ENCODE measurements around the gene CIPC.

Gene CIPC

GRCh38 chr14:77069551-77069950, 28.5 kb upstream of the CIPC start:
- peak in 1 of 51 donors; percentile 33 for DNase-seq

GRCh38 chr14:77071938-77072388, 26.1 kb upstream of the CIPC start:
- no peak for DNase-seq

DNA sequence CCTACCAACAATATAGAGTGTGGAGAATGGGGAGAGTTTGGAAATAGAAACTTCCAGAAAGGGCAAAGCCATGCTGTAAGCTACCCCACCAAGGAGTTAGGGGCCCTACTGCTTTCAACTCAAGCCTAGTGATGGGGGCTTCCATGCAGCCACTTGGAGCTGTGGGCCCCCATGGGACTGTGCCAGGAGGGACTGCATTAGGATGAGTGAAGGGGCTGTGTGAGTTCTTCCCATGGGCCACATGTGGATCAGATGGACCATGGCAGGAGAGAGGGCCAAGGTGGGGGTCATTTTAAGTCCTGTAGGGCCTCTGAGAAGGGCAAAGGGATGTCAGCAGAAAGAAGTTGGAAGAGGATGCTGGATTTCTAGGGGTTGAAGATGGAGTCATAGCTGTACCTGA, 23.1 kb upstream of the CIPC start:
- no peak for DNase-seq

GRCh38 chr14:77076113-77076631, 21.9 kb upstream of the CIPC start:
- DNase-seq = peak in 1 of 51 donors; percentile 51

DNA sequence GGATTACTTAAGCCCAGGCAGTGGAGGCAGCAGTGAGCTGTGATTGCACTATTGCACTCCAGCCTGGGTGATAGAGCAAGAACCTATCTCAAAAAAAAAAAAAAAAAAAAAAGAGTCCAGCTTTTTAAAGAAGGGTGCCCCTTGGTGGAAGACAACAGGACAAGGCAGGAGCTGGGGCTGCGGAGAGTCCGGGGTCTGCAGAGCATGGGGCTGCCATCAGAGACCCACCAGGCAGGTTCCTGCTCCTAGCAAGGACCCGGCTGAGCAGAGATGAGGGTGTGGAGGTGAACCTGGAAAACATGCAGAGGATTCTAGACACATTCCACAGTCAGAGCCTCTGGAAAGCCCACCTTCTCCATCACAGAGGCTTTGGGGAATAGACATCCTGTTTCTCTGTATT, 21.0 kb upstream of the CIPC start:
- no peak for DNase-seq

DNA sequence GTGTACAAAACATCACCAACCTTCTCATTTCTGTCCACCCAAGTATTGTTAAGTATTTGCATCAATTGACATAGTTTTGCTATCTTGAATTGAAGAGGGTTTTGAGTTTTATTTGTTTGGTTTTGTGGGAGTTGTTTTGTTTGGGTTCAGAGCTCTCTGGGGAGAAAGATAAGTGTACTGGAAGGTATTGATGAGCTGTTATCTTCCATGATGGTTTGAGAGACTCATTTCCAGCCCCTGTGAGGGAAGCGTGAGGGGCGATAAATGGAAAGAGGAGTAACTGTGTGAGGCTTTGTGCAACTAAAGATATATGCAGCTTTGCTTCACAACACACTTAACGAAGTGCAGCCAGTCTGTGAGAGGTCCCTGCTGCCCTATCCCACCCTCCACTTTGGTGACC, 15.7 kb upstream of the CIPC start:
- DNase-seq = no peak

DNA sequence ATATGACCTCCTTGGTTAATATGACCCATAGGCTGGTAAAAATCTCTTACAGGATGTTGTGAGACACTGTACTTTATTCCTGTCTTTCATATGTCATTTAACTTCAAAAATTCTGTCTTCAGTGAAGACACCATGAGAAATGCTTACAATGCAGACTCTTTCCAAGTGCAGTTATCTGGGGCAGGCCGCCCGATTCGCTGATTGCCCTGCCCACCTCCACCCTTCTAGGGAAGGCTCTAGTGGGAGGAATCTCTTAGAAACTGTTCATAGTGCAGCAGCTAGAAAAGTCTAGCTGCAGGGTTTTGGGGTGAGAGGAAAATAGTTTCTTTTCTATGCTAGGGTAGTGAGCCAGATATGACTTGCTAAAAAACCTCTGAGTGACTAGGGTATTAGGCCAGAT, 15.0 kb upstream of the CIPC start:
- peak in 1 of 51 donors; percentile 24 for DNase-seq

- DNase-seq = no peak
Observed at GRCh38 chr14:77084985-77085384, 13.1 kb upstream of the CIPC start.

DNA sequence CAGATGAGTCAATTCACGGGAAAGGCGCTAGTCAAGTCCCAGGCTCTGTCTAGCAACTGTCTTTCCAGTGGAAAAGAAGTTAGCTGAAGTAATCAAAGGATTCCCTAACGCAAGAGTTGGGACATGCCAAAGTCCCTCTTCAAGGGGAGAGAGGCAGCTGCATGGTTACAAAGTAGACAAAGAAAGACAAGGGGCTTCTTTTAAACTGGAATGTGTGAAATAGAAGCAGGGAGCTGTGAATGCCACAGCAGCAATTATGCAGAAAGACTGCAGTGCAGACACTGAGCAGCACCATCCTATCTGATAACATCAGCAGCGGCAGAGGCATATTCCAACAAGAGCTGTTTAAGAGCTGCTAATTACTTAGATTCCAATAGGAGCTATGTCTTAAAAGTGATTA, 12.5 kb upstream of the CIPC start:
- no peak for DNase-seq

GRCh38 chr14:77086017-77086727, 11.9 kb upstream of the CIPC start:
- no peak for DNase-seq

GRCh38 chr14:77086951-77087350, 11.1 kb upstream of the CIPC start:
- DNase-seq = no peak

DNA sequence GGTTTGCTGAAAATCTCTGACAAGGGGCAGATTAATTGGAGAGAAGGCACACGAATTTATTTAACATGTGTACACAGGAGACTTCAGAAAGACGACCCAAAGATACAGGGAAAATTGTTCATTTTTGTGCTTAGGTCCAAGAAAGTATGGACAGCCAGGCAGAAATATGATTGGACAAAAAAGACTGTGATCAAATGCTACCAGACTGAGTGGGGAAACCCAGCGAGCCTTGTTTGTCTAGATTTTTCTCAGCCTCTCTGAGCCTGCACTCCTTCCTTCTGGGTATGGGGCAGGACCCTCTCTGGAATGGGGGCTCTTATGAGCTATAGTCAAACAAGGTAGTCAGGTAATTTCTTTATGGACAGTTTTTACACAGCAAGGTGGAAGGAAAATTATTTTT, 10.4 kb upstream of the CIPC start:
- no peak for DNase-seq

DNA sequence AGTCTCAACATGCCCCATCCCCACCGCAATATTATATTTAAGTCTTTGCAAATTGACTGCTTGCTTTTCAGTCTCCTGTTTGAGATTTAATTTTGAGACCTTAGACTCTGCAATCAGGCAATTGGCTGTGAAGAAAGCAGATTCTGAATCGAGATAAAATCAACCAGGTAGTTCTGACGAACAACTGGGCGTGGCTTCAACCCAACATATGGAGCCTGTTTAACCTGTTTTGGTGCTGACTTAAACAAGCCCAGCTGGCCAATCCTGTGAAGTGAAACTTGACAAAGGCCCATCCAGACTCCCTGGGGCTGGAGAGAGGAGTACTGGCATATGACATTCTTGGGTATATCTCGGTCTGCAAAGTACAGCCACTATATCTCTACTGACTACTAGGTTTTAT, 9.8 kb upstream of the CIPC start:
- DNase-seq = no peak

DNA sequence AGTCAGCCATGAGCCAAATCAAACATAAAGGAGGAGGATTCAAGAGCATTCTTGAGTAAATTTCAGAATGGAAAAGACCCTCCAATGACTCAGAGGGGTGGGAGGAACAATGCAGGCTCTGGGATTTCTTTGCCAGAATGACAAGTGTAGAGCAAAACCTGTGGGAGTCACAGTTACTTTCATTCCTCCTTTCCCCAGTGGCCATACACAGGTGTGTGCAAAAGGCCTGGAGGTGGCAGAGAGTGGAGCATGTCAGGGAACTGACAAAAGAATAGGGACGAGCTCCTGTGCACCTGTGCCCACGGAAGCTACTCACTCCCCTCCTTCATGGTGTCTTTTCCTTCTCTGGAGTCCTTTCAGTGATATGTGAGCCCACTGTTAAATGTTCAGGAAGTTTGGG, 9.4 kb upstream of the CIPC start:
- DNase-seq = no peak

DNA sequence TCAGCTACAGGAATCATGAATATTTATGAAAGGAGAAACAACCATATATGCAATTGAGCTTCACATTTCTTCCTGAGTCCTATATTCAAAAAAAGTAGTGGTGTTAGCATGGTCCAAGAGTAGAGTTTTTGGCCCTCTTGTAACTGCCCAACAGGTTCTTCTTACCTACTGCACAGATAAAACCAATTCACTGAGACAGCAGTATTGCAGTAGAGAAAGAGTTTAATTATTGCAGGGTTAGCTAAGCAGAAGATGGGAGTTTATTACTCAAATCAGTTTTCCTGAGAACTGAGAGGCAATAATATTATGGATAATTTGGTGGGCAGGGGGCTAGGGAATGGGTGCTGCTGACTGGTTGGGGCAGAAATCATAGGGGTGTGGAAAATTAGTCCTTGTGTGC, 6.5 kb upstream of the CIPC start:
- no peak for DNase-seq

GRCh38 chr14:77092676-77093075, 5.4 kb upstream of the CIPC start:
- DNase-seq = no peak

- peak in 35 of 51 donors; percentile 11 to 83 (median 44) for DNase-seq
Observed at GRCh38 chr14:77094672-77095284, 3.3 kb upstream of the CIPC start.

- no peak for DNase-seq
Observed at GRCh38 chr14:77097006-77097699, 905 bp upstream of the CIPC start.

- peak in 46 of 51 donors; percentile 25 to 86 (median 69) for DNase-seq
Observed at GRCh38 chr14:77098529-77099353, 683 bp downstream of the CIPC start.

- peak in 4 of 51 donors; percentile 28 to 77 (median 46) for DNase-seq
Observed at GRCh38 chr14:77099425-77100167, 1.5 kb downstream of the CIPC start.

DNA sequence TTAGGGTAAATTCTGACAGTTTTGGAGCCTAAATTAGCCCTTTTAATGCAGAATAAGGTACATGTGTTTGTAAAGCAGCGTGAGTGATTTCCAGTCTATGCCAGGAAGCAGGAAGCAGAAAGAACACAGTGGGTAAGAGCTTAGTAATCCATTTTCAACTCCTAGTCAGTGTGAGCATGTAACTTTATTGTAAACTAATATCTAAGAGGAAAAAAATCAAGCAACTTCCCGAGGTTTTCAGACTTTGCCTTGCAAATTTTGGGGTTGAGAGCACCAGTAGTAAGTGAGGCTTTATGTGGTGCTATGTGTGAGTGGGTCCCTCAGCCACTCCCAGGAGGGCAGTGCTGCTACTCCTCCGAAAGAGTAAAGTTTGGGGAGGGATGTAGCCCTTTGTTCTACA, 2.9 kb downstream of the CIPC start:
- DNase-seq = peak in 2 of 51 donors; percentile 16 to 41
